ENCODE measurements around the gene LRRC42.
"Not testable (repeated sequence)": the region's sequence is repeated elsewhere in the genome, so short reads cannot be mapped to it uniquely, and the experiment has no call there.

Gene LRRC42

DNA sequence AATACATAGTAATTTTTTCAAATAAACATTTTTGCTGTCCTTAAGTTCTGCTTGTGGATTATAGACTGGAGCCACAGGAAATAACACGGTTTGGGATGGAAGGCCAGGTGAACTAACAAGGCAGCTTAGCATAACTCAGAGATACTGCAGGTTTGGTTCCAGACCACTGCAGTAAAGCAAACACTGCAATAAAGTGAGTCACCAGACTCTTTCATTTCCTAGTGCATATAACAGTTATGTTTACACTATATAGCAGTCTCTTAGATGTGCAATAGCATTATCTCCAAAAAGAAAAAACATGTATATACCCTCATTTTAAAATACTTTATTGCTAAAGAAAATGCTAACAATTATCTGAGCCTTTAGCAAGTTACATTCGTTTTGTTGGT is 22.0 kb downstream of the LRRC42 start:
- no peak for DNase-seq

- not testable (repeated sequence) for DNase-seq
These were observed 23.2 kb downstream of the LRRC42 start for GRCh38 chr1:53969323-53969722.

GRCh38 chr1:53971718-53972117 is 25.6 kb downstream of the LRRC42 start:
- DNase-seq: no peak

GRCh38 chr1:53975861-53976260 is 29.7 kb downstream of the LRRC42 start:
- DNase-seq: no peak

GRCh38 chr1:53979712-53980450 is 33.7 kb downstream of the LRRC42 start:
- DNase-seq: no peak

DNA sequence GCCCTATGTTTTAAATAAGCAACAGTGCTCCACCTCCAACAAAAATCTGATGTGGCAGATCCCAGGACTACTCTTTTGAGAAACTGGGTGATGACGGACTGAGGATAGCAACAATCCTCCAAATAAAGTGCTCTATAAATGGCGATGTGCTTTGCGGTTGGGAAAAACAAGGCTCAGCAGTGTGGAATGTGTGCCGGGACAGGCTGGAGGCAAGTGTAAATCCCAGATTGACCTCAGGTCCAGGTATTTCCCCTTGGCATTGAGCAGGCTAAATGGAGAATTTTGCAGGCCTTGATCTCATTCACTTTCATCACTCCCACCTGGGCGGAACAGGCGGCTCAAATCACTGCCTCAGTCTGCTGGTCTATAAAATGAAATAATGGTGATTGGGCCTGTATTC is 35.1 kb downstream of the LRRC42 start:
- no peak for DNase-seq

DNA sequence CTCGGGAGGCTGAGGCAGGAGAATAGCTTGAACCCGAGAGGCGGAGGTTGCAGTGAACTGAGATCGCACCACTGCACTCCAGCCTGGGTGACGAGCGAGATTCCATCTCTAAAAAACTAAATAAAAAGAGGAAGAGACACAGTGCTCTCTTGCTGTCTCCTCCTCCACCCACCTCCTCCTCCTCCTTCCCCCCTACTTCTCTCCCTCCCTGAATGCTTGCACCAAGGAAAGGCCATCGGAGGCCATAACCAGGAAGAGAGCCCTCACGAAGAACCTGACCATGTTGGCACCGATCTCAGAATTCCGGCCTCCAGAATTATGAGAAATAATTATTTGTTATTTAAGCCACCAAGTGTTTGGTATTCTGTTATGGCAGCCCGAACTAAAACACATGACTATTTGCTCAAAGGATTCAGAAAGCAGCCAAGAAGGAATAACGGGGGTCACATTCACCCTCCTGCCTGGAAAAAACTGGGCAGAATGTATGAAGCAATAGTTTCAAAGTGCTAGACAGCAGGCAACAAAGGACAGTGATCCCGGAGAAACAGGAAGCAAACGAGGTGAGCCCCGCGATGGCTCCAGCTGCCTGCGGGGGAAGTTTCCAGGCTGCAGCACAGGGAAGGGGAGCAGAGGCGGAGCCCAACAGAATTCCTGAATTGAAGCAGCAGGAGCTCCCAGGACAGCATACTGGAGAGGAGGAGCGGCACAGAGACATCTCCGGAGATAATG is 36.0 kb downstream of the LRRC42 start:
- DNase-seq: no peak

- DNase-seq: no peak
These were observed 36.6 kb downstream of the LRRC42 start for GRCh38 chr1:53982763-53983104.

- DNase-seq: no peak
These were observed 38.6 kb downstream of the LRRC42 start for GRCh38 chr1:53984726-53985125.

DNA sequence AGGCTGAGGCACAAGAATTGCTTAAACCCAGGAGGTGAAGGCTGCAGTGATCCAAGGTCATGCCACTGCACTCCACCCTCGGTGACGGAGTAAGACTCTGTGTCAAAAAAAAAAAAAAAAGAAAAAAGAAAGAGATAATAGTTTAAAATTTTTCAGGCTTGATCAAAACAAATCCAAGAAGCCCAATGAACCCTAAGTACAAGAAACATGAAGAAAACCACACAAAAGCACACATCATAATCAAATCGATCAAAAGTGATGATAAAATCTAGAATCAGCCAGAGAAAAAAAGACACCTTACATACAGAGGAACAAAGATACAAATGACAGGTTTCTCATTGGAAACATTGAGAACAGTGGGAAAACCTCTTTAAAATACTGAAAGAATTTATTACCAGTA is 40.3 kb downstream of the LRRC42 start:
- no peak for DNase-seq

DNA sequence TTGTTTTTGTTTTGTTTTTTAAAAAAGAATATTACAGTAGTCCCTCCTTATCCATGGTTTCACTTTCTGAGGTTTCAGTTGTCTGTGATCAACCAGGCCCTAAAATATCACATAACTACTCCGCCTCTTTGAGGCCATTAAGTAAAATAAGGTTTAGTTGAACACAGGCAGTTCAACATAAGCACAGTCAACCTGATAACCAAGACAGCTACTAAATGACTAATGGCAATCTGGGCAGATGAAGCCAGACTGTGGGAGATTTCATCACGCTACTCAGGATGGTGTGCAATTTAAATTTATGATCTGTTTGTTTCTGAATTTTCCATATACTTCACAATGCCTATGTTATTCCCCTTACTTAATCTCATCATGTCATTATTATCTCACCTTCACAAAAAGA is 41.7 kb downstream of the LRRC42 start:
- no peak for DNase-seq

DNA sequence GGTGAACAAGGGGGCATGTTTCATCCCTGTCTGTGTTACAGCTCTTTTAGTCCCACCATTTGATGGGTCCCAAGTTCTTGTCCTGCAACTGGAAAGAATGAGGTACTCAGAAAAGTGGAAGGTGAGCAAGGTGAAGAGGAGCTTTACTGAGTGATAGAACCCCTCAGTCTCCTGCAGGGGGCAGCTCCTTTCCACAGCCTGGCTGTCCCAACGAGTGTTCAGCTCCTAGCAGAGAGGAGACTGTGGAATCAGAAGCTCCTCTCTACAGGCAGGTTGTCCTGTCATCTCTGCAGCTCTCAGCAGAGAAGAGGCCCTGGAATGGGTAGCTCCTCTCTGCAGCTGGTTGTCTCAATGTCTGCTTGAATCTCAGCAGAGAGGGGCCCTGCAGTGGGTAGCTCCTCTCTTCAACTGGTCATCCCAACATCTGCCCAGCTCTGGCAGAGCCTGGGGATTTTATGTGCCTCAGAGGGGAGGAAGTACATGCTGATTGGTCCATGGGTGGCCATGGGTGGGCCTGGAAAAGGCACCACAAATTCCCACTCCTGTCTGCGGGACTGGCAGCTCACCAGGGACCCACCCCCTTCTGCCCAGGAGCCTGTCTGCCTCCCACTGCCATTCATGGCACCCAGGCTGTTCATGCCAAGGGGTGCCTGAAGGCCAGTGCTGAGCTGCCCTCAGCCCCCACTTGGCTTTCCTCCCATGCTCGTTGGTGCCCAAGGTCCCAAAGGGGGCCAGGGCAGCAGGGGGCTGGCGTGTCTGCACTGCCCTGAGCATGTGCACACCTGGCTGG is 46.1 kb downstream of the LRRC42 start:
- DNase-seq: no peak

DNA sequence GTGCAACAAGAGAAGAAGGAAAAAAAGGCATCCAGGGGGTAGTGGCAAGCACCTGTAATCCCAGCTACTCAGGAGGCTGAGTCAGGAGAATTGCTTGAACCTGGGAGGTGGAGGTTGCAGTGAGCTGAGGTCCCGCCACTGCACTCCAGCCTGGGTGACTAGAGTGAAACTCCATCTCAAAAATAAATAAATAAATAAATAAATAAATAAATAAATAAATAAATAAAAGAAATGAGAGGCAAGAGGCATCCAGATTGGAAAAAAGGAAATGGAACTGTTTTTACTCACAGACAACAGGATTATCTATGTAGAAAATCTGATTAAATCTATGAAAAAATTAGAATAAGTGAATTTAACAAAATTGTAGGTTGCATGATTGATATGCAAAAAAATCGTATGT is 48.4 kb downstream of the LRRC42 start:
- not testable (repeated sequence) for DNase-seq

DNA sequence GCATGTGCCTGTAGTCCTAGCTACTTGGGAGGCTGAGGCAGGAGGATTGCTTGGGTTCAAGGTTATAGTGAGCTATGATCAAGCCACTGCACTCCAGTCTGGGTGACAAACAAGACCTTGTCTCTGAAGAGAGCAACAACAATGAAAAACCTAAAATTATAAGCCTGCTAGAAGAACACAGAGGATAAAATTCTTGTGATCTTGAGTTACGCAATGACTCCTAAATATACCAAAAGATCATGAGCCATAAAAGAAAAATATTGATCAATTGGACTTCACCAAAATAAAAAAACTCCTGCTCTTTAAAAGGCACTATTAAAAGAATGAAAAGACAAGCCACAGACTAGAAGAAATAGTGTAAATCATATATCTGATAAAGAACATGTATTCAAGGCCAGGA is 49.5 kb downstream of the LRRC42 start:
- DNase-seq: no peak

GRCh38 chr1:53998223-53998622 is 52.1 kb downstream of the LRRC42 start:
- no peak for DNase-seq

DNA sequence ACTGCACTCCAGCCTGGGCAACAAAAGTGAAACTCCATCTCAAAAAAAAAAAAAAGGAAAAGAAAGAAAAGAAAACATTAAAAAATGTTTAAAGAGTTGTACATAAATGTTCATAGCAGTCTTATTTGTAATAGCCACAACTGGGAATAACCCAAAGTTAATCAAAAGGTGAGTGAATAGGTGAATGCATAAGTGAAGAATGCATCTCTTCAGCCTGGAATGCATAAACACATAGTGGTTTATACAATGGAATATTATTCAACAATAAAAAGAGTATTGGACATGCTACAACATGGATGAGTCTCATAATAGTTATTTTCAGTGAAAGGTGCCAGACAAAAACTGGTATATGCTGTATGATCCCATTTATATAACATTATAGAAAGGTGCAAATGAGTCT is 53.8 kb downstream of the LRRC42 start:
- DNase-seq: no peak

GRCh38 chr1:54001591-54001990 is 55.4 kb downstream of the LRRC42 start:
- no peak for DNase-seq

DNA sequence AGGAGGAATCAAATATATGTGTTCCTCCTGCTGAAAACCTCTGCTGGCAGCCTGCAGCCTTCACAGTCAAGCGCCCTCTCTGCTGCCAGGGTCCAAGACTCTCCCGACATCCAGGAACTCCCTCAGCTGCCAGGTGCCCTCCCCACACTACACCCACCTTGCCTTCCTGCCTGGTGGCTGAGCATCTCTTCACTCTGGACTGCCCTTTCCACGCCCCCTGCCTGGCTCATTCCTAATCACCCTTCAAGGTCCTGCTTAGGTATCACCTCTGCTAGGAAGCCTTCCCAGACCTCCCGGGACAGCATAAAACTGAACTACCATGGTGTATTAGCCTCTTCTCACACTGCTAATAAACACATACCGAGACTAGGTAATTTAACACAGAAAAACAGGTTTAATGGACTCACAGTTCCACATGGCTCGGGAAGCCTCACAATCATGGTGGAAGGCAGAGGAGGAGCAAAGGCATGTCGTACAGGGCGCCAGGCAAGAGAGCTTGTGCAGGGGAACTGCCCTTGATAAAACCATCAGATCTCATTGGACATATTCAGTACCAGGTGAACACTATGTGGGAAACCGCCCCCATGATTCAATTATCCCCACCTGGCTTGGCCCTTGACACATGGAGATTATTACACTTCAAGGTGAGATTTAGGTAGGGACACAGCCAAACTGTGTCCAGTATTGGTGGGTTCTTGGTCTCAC is 56.5 kb downstream of the LRRC42 start:
- no peak for DNase-seq

- no peak for DNase-seq
These were observed 57.1 kb downstream of the LRRC42 start for GRCh38 chr1:54003249-54003646.

- DNase-seq: not testable (repeated sequence)
These were observed 57.8 kb downstream of the LRRC42 start for GRCh38 chr1:54003750-54004480.

- no peak for DNase-seq
These were observed 58.4 kb downstream of the LRRC42 start for GRCh38 chr1:54004481-54005049.

DNA sequence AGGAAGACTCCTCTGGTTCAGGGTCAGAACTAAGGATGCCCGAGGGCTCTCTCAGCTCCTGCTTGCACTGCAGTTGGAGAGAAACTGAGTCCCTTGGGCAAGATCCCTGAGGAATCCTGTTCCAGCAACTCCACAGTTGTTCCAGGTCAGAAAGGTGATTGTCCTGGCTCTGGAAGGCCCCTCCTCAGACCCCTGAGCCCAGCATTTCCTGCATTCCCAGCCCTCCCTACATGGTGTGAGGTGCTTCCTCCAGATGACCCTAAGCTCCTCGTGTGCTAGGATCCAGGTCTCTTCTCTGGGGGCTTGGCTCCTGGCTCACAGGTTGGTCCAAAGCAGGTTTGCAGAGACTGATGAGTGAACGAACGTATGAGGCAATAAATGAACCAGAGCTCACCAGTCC is 60.4 kb downstream of the LRRC42 start:
- DNase-seq: no peak
